ENCODE data around the gene PERCC1. TPM values are rescaled to one million over a fixed set of nuclear protein-coding genes. Genes with fewer than 3 reads are reported as not detected.
A peak's percentile ranks its signal among the peaks of the same experiment; 100 is the strongest.

The PERCC1 gene
- total RNA-seq, 1 donor from 2014 or later: not detected

GRCh38 chr16:1471569-1472194 lies 40.8 kb downstream of the PERCC1 start:
- no peak for DNase-seq (ENCODE audit: low spot score)
- Mint-ChIP-seq H3K4me1 (ENCODE audit: unreplicated experiment) (peaks cover 36% of the 10 kb centered on the region), H3K27me3 (ENCODE audit: unreplicated experiment) (peaks cover 11% of the 10 kb centered on the region), H3K4me3 (ENCODE audit: unreplicated experiment) (no peak overlapping the region), H3K9me3 (ENCODE audit: unreplicated experiment) (no peaks in the 10 kb centered on the region), H3K36me3 (ENCODE audit: low read depth, unreplicated experiment) (no peaks in the 10 kb centered on the region), H3K27ac (ENCODE audit: unreplicated experiment) (peak overlapping the region; percentile 18)
- TF ChIP-seq CTCF (IDR thresholded peaks at IDR 0.05; ENCODE audit: unreplicated experiment): no peak

- no peaks in the 10 kb centered on the region for H3K9me3 Mint-ChIP-seq (ENCODE audit: unreplicated experiment)
- peak overlapping the region; percentile 56 for H3K4me3 Mint-ChIP-seq (ENCODE audit: unreplicated experiment)
- no peak for TF ChIP-seq CTCF (IDR thresholded peaks at IDR 0.05; ENCODE audit: unreplicated experiment)
- H3K36me3 Mint-ChIP-seq (ENCODE audit: low read depth, unreplicated experiment): peaks cover 3% of the 10 kb centered on the region
- no peak for DNase-seq (ENCODE audit: low spot score)
- H3K27me3 Mint-ChIP-seq (ENCODE audit: unreplicated experiment): peaks cover 13% of the 10 kb centered on the region
- peaks cover 36% of the 10 kb centered on the region for H3K4me1 Mint-ChIP-seq (ENCODE audit: unreplicated experiment)
- peak overlapping the region; percentile 45 for H3K27ac Mint-ChIP-seq (ENCODE audit: unreplicated experiment)
Measured at GRCh38 chr16:1472974-1473373, 42.1 kb downstream of the PERCC1 start.

GRCh38 chr16:1474082-1474795 lies 43.4 kb downstream of the PERCC1 start:
- peaks cover 3% of the 10 kb centered on the region for H3K36me3 Mint-ChIP-seq (ENCODE audit: low read depth, unreplicated experiment)
- TF ChIP-seq CTCF (IDR thresholded peaks at IDR 0.05; ENCODE audit: unreplicated experiment): no peak

GRCh38 chr16:1474796-1475551 lies 44.1 kb downstream of the PERCC1 start, which contains the start of gene CLCN7:
Gene CLCN7, minus strand, starts transcription at chr16:1475028. Its CDS starts 54 bp downstream, at chr16:1474974.
- Mint-ChIP-seq H3K36me3 (ENCODE audit: low read depth, unreplicated experiment) (peaks cover 3% of the 10 kb centered on the region), H3K27ac (ENCODE audit: unreplicated experiment) (peak within 1 kb of the TSS; percentile 84)
- DNase-seq (ENCODE audit: low spot score): peak; percentile 84

More at GRCh38 chr16:1474082-1474795, 43.4 kb downstream of the PERCC1 start:
- H3K27me3 Mint-ChIP-seq (ENCODE audit: unreplicated experiment): peaks cover 13% of the 10 kb centered on the region
- no peaks in the 10 kb centered on the region for H3K9me3 Mint-ChIP-seq (ENCODE audit: unreplicated experiment)
- peaks cover 36% of the 10 kb centered on the region for H3K4me1 Mint-ChIP-seq (ENCODE audit: unreplicated experiment)
- DNase-seq (ENCODE audit: low spot score): no peak
- peak overlapping the region; percentile 90 for H3K4me3 Mint-ChIP-seq (ENCODE audit: unreplicated experiment)
- H3K27ac Mint-ChIP-seq (ENCODE audit: unreplicated experiment): peak overlapping the region; percentile 72

More at GRCh38 chr16:1474796-1475551, 44.1 kb downstream of the PERCC1 start, which contains the start of gene CLCN7:
- Mint-ChIP-seq H3K4me3 (ENCODE audit: unreplicated experiment) (peak within 1 kb of the TSS; percentile 90), H3K9me3 (ENCODE audit: unreplicated experiment) (no peaks in the 10 kb centered on the region), H3K27me3 (ENCODE audit: unreplicated experiment) (peaks cover 13% of the 10 kb centered on the region), H3K4me1 (ENCODE audit: unreplicated experiment) (peaks cover 32% of the 10 kb centered on the region)
- TF ChIP-seq CTCF (IDR thresholded peaks at IDR 0.05; ENCODE audit: unreplicated experiment): no peak
